Stimulated activated naive CD8-positive, alpha-beta T cell treated with anti-CD3 and anti-CD28 coated beads, Interleukin-15, Interleukin-2, amounts not matched to agents 100 ng/mL and 50 ng/mL, for 24 hours (primary cell): Measurements from ENCODE around the gene BRINP1.
"Not testable (repeated sequence)": the region's sequence is repeated elsewhere in the genome, so short reads cannot be mapped to it uniquely, and the experiment has no call there.

Source experiments
- H3K27ac Mint-ChIP-seq: one replicate; pipeline ENCODE4 v1.8.0; 2021; ENCODE audit warnings: mild to moderate bottlenecking, mixed read lengths
- H3K27me3 Mint-ChIP-seq: one replicate; pipeline ENCODE4 v1.8.0; 2021; ENCODE audit warnings: mixed read lengths
- H3K36me3 Mint-ChIP-seq: one replicate; pipeline ENCODE4 v1.8.0; 2021; ENCODE audit warnings: low read depth, mixed read lengths
- H3K4me1 Mint-ChIP-seq: one replicate; pipeline ENCODE4 v1.8.0; 2021; ENCODE audit warnings: low read depth, mixed read lengths
- H3K4me3 Mint-ChIP-seq: one replicate; pipeline ENCODE4 v1.8.0; 2021; ENCODE audit warnings: mild to moderate bottlenecking, mixed read lengths
- H3K9me3 Mint-ChIP-seq: one replicate; pipeline ENCODE4 v1.8.0; 2021; ENCODE audit warnings: mixed read lengths

BRINP1 gene

GRCh38 chr9:119218293-119218692 is 150.9 kb downstream of the BRINP1 start:
- Mint-ChIP-seq H3K4me1 (no peaks in the 10 kb centered on the region), H3K4me3 (no peak overlapping the region), H3K27ac (no peak overlapping the region), H3K9me3 (peaks cover 13% of the 10 kb centered on the region), H3K36me3 (no peaks in the 10 kb centered on the region), H3K27me3 (no peaks in the 10 kb centered on the region)

- Mint-ChIP-seq H3K27ac (no peak overlapping the region), H3K36me3 (no peaks in the 10 kb centered on the region), H3K4me3 (no peak overlapping the region), H3K9me3 (peaks cover 10% of the 10 kb centered on the region), H3K4me1 (no peaks in the 10 kb centered on the region), H3K27me3 (no peaks in the 10 kb centered on the region)
Measured at GRCh38 chr9:119216651-119217331, 152.4 kb downstream of the BRINP1 start.

DNA sequence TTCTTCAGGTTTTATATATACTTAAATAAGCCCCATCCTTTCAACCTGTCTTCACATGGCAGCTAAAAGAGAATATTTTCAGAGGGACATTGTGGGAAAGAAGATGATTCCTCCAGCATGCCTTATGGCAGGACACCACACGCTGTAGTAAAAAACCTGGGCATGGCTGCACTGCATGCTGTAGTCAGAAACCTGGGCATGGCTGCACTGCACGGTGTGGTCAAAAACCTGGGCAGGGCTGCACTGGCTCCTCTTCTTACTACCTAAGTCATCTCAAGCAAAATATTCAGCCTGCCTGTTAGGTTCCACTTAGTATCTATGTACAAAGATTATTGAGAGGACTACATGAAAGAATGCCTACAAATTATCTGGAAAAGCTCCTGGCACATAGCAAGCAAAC is 153.6 kb downstream of the BRINP1 start:
- H3K27me3 Mint-ChIP-seq, result no peaks in the 10 kb centered on the region
- H3K9me3 Mint-ChIP-seq, result peaks cover 9% of the 10 kb centered on the region
- no peak overlapping the region for H3K4me3 Mint-ChIP-seq
- H3K4me1 Mint-ChIP-seq, result no peaks in the 10 kb centered on the region
- no peak overlapping the region for H3K27ac Mint-ChIP-seq
- no peaks in the 10 kb centered on the region for H3K36me3 Mint-ChIP-seq

GRCh38 chr9:119213471-119213870 is 155.8 kb downstream of the BRINP1 start:
- Mint-ChIP-seq H3K27ac (no peak overlapping the region), H3K36me3 (no peaks in the 10 kb centered on the region), H3K4me1 (no peaks in the 10 kb centered on the region), H3K4me3 (no peak overlapping the region), H3K9me3 (no peaks in the 10 kb centered on the region), H3K27me3 (no peaks in the 10 kb centered on the region)

DNA sequence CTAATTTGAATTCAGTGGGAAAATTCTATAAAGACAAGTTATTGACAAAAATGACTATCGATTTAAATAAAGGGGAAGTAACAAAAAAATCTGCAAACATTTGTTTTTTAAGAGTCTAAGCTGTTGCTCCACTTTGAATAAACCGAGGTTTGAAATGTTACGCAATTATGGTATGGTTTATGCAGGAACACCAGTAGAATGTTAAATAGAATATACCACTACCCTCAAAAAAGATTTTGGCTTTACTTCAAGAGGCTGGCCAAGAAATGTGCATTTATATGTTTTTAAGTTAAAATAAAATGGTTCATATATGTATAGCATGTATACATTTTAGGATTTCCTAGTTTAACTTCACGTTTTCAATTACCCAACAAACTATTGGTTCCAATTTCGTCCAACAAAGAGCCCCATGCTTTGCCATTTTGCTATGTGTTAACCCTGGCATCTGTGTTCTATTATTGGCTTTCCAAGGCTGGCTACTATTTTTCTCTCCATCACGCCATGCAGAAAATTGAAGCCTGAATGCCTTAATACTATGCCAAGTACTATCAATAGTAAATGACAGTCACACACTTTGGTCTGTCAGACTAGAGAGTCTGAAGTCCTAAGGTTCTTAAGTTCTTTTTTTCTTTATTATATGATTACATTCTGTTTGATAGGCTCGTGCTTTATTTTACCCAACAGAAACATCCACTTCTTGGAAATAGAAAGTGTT is 171.2 kb downstream of the BRINP1 start:
- H3K27me3 Mint-ChIP-seq, result no peaks in the 10 kb centered on the region
- no peaks in the 10 kb centered on the region for H3K36me3 Mint-ChIP-seq
- H3K4me1 Mint-ChIP-seq, result no peaks in the 10 kb centered on the region
- no peak overlapping the region for H3K27ac Mint-ChIP-seq
- no peak overlapping the region for H3K4me3 Mint-ChIP-seq
- H3K9me3 Mint-ChIP-seq, result peaks cover 3% of the 10 kb centered on the region

DNA sequence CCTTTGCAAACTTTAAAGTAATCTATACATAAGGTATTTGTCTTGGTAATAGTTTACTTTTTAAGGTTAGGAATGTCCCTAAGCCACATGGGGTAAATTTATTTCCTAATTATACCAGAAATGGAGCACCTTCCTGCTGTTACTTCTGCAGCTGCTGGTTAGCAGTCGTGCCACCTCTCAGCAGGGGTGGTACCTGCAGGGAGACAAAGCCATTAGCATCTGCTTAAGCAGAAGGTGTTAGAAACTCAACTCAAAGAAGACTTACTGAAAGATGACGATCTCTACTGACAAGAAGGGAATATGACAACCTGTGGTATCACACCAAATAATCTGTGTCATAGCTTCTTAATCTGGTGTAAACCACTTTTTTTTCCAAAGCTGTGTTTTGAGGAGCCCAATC is 173.7 kb downstream of the BRINP1 start:
- H3K27me3 Mint-ChIP-seq, result no peaks in the 10 kb centered on the region
- peaks cover 3% of the 10 kb centered on the region for H3K9me3 Mint-ChIP-seq
- no peak overlapping the region for H3K27ac Mint-ChIP-seq
- no peaks in the 10 kb centered on the region for H3K4me1 Mint-ChIP-seq
- H3K36me3 Mint-ChIP-seq, result no peaks in the 10 kb centered on the region
- no peak overlapping the region for H3K4me3 Mint-ChIP-seq

- Mint-ChIP-seq H3K27me3 (no peaks in the 10 kb centered on the region), H3K36me3 (no peaks in the 10 kb centered on the region), H3K9me3 (peaks cover 17% of the 10 kb centered on the region), H3K27ac (no peak overlapping the region), H3K4me1 (no peaks in the 10 kb centered on the region), H3K4me3 (no peak overlapping the region)
Measured at GRCh38 chr9:119185298-119185697, 183.9 kb downstream of the BRINP1 start.

- Mint-ChIP-seq H3K4me1 (no peaks in the 10 kb centered on the region), H3K36me3 (no peaks in the 10 kb centered on the region), H3K27me3 (no peaks in the 10 kb centered on the region), H3K4me3 (no peak overlapping the region), H3K9me3 (peaks cover 14% of the 10 kb centered on the region), H3K27ac (no peak overlapping the region)
Measured at GRCh38 chr9:119184265-119184936, 184.8 kb downstream of the BRINP1 start.

DNA sequence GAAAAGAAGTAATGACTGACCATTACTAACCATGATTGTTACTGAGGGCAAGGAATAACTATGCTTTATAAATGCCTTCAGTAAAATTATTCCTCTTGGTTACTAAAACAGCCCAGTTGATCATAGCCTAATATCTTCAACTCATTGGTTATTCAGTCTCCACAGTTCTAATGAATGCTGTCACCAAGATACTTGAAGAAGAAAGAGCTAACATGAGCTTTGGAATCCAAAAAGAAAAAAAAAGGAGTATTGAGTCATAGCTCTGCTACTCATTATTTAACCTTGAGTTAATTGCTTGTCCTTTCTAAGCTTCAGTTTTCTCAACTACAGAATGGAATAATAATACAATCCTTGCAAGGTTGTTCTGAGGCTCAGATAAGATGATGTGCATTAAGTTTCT is 187.7 kb downstream of the BRINP1 start:
- no peaks in the 10 kb centered on the region for H3K27me3 Mint-ChIP-seq
- H3K4me1 Mint-ChIP-seq, result no peaks in the 10 kb centered on the region
- no peaks in the 10 kb centered on the region for H3K9me3 Mint-ChIP-seq
- no peaks in the 10 kb centered on the region for H3K36me3 Mint-ChIP-seq
- no peak overlapping the region for H3K27ac Mint-ChIP-seq
- H3K4me3 Mint-ChIP-seq, result no peak overlapping the region

DNA sequence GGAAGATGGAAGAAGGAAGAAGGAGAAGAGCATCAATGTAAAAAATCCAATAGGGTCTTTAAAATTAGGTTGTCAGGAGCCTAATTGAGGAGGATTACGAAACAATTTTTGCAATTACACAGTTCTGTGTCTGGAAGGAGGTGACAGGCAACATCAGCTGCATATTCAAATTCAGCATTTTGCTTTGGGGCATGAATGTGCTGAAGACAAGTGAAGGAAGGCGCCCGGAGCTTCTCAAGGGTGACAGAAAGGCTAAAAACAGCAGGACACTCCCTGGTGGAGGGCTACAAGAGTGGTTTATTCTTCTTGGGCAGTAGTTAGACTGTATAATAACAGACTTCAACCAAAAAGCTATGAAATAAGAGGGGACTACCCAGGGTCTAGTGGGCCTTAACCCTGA is 188.3 kb downstream of the BRINP1 start:
- no peaks in the 10 kb centered on the region for H3K27me3 Mint-ChIP-seq
- no peaks in the 10 kb centered on the region for H3K9me3 Mint-ChIP-seq
- H3K4me1 Mint-ChIP-seq, result no peaks in the 10 kb centered on the region
- no peak overlapping the region for H3K4me3 Mint-ChIP-seq
- no peaks in the 10 kb centered on the region for H3K36me3 Mint-ChIP-seq
- H3K27ac Mint-ChIP-seq, result no peak overlapping the region

GRCh38 chr9:119179701-119180100 is 189.5 kb downstream of the BRINP1 start:
- H3K4me1 Mint-ChIP-seq, result no peaks in the 10 kb centered on the region
- H3K36me3 Mint-ChIP-seq, result no peaks in the 10 kb centered on the region
- no peak overlapping the region for H3K27ac Mint-ChIP-seq
- H3K9me3 Mint-ChIP-seq, result no peaks in the 10 kb centered on the region
- H3K27me3 Mint-ChIP-seq, result no peaks in the 10 kb centered on the region
- H3K4me3 Mint-ChIP-seq, result no peak overlapping the region

DNA sequence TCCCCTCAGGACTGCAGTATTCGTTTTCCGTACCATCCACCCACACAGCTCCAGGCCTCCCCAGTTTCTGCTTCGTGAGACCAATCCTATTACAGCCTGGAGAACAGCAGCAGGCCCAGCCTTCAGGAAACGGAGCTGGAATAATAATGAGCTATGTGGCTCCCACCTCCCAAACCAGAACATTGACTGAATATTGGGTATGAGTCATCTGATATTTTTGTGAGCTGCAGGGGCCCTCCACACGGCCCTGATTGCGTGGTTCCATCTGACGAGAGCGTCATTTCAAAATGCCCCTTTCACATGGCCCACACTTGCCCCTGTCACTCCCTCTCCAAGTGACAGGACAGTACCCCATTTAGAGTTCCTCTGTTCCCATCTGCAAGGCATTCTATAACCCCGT is 192.0 kb downstream of the BRINP1 start:
- Mint-ChIP-seq H3K36me3 (no peaks in the 10 kb centered on the region), H3K27me3 (no peaks in the 10 kb centered on the region), H3K4me1 (no peaks in the 10 kb centered on the region), H3K4me3 (no peak overlapping the region), H3K27ac (no peak overlapping the region), H3K9me3 (no peaks in the 10 kb centered on the region)

DNA sequence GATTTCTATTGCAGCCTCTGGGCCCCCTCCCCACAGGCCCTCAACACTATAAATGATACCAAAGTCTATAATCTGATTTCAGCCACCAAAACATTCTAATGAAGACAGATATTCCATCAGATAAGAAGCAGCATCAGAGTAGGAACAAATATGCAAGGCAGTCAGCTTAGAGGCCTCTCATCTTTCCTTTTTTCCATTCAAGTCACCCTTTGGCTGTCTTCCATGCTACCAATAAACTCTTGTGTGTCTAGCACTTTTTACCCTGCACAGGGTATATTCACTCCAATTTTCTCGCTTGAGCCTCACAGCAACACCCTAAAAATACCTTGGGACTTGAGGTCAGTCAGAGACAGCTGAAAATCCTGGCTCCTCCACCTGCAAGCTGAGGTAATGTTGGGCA is 193.7 kb downstream of the BRINP1 start:
- H3K4me1 Mint-ChIP-seq, result no peaks in the 10 kb centered on the region
- no peak overlapping the region for H3K4me3 Mint-ChIP-seq
- H3K9me3 Mint-ChIP-seq, result no peaks in the 10 kb centered on the region
- H3K27ac Mint-ChIP-seq, result no peak overlapping the region
- no peaks in the 10 kb centered on the region for H3K36me3 Mint-ChIP-seq
- no peaks in the 10 kb centered on the region for H3K27me3 Mint-ChIP-seq

GRCh38 chr9:119169222-119169621 is 200.0 kb downstream of the BRINP1 start:
- not testable (repeated sequence) for H3K36me3 Mint-ChIP-seq, H3K4me1 Mint-ChIP-seq, H3K27ac Mint-ChIP-seq, H3K4me3 Mint-ChIP-seq, H3K27me3 Mint-ChIP-seq
- H3K9me3 Mint-ChIP-seq, result peaks cover 15% of the 10 kb centered on the region

GRCh38 chr9:119167876-119168275 is 201.4 kb downstream of the BRINP1 start:
- H3K36me3 Mint-ChIP-seq, result no peaks in the 10 kb centered on the region
- no peaks in the 10 kb centered on the region for H3K27me3 Mint-ChIP-seq
- no peak overlapping the region for H3K4me3 Mint-ChIP-seq
- no peaks in the 10 kb centered on the region for H3K4me1 Mint-ChIP-seq
- no peak overlapping the region for H3K27ac Mint-ChIP-seq
- peaks cover 15% of the 10 kb centered on the region for H3K9me3 Mint-ChIP-seq
